ENCODE results near the gene SRSF1.

DNA sequence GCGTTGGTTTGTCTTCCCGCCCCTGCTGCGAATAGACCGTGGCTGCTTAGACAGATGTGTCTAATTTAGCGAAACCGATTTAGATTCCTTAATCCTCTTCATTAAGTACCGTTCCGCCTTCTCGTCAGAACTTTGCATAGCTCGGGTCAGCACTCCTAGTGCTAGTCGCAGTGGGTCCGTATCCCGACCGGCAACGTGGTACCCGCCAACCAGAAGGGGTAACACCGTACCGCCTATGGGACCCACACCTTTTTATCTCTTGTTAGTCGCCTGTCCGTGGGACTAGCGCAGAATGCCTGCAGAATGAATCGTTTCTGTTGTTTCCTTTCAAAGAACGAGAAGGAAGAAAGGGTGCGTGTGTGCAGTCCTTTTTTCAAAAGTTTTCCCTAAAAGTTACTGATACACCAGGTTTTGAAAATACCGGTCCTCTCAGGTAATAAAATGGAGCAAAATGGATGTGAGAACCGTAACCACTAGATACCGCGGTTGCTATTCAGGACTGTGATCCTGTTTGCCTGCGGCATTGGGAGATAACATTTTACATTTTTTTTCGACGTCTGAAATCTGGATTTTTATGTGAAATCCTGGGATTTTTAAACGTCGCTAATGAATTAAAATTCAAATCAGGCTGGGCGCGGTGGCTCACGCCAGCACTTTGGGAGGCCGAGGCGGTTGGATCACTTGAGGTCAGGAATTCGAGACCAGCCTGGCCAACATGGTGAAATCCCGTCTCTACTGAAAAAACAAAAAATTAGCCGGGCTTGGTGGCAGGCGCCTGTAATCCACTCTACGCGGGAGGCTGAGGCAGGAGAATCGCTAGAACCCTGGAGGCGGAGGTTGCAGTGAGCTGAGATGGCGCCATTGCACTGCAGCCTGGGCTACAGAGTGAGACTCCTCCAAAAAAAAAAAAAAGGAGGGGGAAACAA lies 998 bp upstream of the SRSF1 start:
- TF ChIP-seq, protein P1, sequence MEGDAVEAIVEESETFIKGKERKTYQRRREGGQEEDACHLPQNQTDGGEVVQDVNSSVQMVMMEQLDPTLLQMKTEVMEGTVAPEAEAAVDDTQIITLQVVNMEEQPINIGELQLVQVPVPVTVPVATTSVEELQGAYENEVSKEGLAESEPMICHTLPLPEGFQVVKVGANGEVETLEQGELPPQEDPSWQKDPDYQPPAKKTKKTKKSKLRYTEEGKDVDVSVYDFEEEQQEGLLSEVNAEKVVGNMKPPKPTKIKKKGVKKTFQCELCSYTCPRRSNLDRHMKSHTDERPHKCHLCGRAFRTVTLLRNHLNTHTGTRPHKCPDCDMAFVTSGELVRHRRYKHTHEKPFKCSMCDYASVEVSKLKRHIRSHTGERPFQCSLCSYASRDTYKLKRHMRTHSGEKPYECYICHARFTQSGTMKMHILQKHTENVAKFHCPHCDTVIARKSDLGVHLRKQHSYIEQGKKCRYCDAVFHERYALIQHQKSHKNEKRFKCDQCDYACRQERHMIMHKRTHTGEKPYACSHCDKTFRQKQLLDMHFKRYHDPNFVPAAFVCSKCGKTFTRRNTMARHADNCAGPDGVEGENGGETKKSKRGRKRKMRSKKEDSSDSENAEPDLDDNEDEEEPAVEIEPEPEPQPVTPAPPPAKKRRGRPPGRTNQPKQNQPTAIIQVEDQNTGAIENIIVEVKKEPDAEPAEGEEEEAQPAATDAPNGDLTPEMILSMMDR (conservative IDR thresholded peaks at IDR 0.05; ENCODE audit: low read length): peak; percentile 50
- no peak for TF ChIP-seq EZH2phosphoT487 (IDR thresholded peaks at IDR 0.05; ENCODE audit: borderline replicate concordance, low read depth, low read length)
